HepG2 (cell line): ENCODE results near the gene VGF. TPM values are rescaled to one million over a fixed set of nuclear protein-coding genes. Genes with fewer than 3 reads are reported as not detected.

Source experiments
- ATM ChIP-seq: fragments of 450-650 bp; IDR thresholded peaks from 2 replicates; pipeline ENCODE4 v1.7.1; 2017; ENCODE audit warnings: mild to moderate bottlenecking, borderline replicate concordance
- BRD4 ChIP-seq: sonication (generic); formaldehyde crosslinking; IDR thresholded peaks from 2 replicates; pipeline ENCODE4 v1.4.0; 2020; ENCODE audit warnings: missing genetic modification reagents
- CBFB ChIP-seq: sonication (generic); formaldehyde crosslinking; IDR thresholded peaks from 2 replicates; pipeline ENCODE4 v1.4.0; 2020; ENCODE audit warnings: missing genetic modification reagents
- ELF1 ChIP-seq: sonication (generic); formaldehyde crosslinking; IDR thresholded peaks from 2 replicates; pipeline ENCODE4 v1.4.0; 2020; ENCODE audit warnings: missing genetic modification reagents
- GATAD1 ChIP-seq: IDR thresholded peaks from 2 replicates; pipeline ENCODE4 v1.6.1; 2016; ENCODE audit warnings: missing genetic modification reagents, missing compliant biosample characterization
- MIER2 ChIP-seq: IDR thresholded peaks from 2 replicates; pipeline ENCODE4 v1.6.1; 2016; ENCODE audit warnings: missing biosample characterization, missing genetic modification reagents
- RBFOX2 ChIP-seq: fragments of 200-400 bp; formaldehyde crosslinking; IDR thresholded peaks from 2 replicates; pipeline ENCODE4 v1.6.1; 2017; ENCODE audit warnings: low read depth, mild to moderate bottlenecking, low read length
- TOPORS ChIP-seq: sonication (generic); formaldehyde crosslinking; IDR thresholded peaks from 2 replicates; pipeline ENCODE4 v1.8.0; 2023; ENCODE audit warnings: mild to moderate bottlenecking, missing genetic modification reagents
- YEATS4 ChIP-seq: sonication (generic); formaldehyde crosslinking; IDR thresholded peaks from 2 replicates; pipeline ENCODE4 v1.4.0; 2020; ENCODE audit warnings: missing genetic modification reagents, borderline replicate concordance
- ZNF230 ChIP-seq: sonication (generic); formaldehyde crosslinking; IDR thresholded peaks from 2 replicates; pipeline ENCODE4 v1.4.0; 2020; ENCODE audit warnings: mild to moderate bottlenecking, missing genetic modification reagents
- ZNF253 ChIP-seq: sonication (generic); formaldehyde crosslinking; IDR thresholded peaks from 2 replicates; pipeline ENCODE4 v1.8.0; 2022; ENCODE audit warnings: mild to moderate bottlenecking, missing genetic modification reagents, borderline replicate concordance
- ZNF382 ChIP-seq: sonication (generic); formaldehyde crosslinking; IDR thresholded peaks from 2 replicates; pipeline ENCODE4 v1.5.0; 2020; ENCODE audit warnings: missing genetic modification reagents, mild to moderate bottlenecking, borderline replicate concordance
- ZNF720 ChIP-seq: sonication (generic); formaldehyde crosslinking; IDR thresholded peaks from 2 replicates; pipeline ENCODE4 v1.4.0; 2020; ENCODE audit warnings: missing genetic modification reagents
- ZNF773 ChIP-seq: sonication (generic); formaldehyde crosslinking; IDR thresholded peaks from 2 replicates; pipeline ENCODE4 v1.4.0; 2020; ENCODE audit warnings: missing genetic modification reagents, borderline replicate concordance
- ZNF777 ChIP-seq: sonication (generic); formaldehyde crosslinking; IDR thresholded peaks from 2 replicates; pipeline ENCODE4 v1.4.0; 2020; ENCODE audit warnings: missing genetic modification reagents
- ZSCAN31 ChIP-seq: sonication (generic); formaldehyde crosslinking; IDR thresholded peaks from 2 replicates; pipeline ENCODE4 v1.5.0; 2020; ENCODE audit warnings: low read depth, mild to moderate bottlenecking, missing genetic modification reagents
- polyA plus RNA-seq, 8 experiments: library from polyadenylated mRNA; depleted of rRNA in 3 of 8; stranded (reverse) in 7 of 8; unstranded in 1 of 8; fragments of >200 nt; fragmentation: Illumina TruSeq in 4 of 8; extraction: Trizol in 4 of 8; gene quantifications; 2 replicates each; pipeline versions ENCODE4 v1.2.1 to v1.2.3, GENCODE V29; 2011 to 2016; ENCODE audit warnings: low read depth in 4 of 8, missing spikeins in 1 of 8, mixed read lengths in 1 of 8; ENCODE audit not compliant: insufficient read depth in 1 of 8
- total RNA-seq, 5 experiments: library from RNA; depleted of rRNA; stranded (reverse); fragments of >200 nt; fragmentation: Illumina TruSeq; extraction: Trizol; gene quantifications; 2 replicates each; pipeline ENCODE4 v1.2.3, GENCODE V29; 2016; ENCODE audit warnings: low read depth in 1 of 5
- TF ChIP-seq, protein P1 (sequence below): sonication (generic); formaldehyde crosslinking; IDR thresholded peaks from 2 replicates; pipeline ENCODE4 v1.5.1; 2020; ENCODE audit warnings: missing genetic modification reagents, mild to moderate bottlenecking, borderline replicate concordance
- TF ChIP-seq, protein P2 (sequence below): IDR thresholded peaks from 2 replicates; pipeline ENCODE4 v1.6.1; 2016; ENCODE audit warnings: missing biosample characterization, missing genetic modification reagents, low read depth
- TF ChIP-seq, protein P3 (sequence below): sonication (generic); formaldehyde crosslinking; IDR thresholded peaks from 2 replicates; pipeline ENCODE4 v1.5.0; 2020; ENCODE audit warnings: missing genetic modification reagents, mild to moderate bottlenecking, borderline replicate concordance
- TF ChIP-seq, protein P4 (sequence below): IDR thresholded peaks from 2 replicates; pipeline ENCODE4 v1.4.0; 2020; ENCODE audit warnings: mild to moderate bottlenecking, missing genetic modification reagents

The VGF gene
- total and polyA plus RNA-seq, 2 of the 13 experiments (the other 11 are each of a cell fraction or from before 2014, with no cell fraction given) = 0.12 to 0.46 TPM

DNA sequence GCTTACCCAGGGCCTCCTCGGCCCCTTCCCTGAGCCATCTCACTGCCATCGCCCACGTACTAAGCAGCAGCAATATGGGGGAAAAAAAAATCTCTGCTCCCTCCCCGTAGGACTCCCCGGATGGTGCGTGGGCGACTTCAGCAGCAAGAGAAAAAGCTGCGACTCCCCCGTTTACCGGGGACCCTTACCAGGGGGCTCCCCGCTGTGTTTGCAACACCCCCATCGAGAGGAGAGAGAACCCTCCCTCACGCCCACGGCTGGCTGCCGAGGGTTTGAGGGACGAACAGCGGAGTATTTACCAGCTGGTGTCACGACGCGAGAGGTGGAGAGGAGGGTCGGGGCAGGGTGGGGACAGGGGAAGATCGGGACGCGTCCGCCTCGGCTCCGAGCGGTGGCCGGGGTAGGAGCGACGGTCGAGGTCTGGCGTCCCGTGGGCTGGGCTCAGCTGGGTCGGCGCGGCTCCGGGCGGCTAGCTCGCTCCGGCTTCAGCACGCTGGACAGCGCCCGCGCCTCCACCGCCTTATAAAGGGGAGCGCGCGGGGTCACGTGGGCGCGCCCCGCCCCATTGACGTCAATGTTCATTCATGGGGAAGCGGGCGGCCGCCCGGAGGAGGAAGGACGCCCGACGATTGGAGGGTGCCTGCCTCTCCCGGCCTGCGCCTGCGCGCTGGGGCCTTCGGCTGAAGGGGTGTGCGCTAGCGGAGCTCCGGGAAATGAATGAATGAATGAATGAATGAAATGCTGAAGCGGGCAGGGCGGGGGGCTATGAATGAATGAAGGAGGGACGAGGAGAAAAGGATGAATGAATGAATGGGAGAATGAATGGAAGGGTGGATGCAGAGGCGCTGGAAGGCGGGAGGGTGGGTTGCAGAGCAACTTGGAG lies at the start of gene VGF (continued):
- TF ChIP-seq, protein P1, sequence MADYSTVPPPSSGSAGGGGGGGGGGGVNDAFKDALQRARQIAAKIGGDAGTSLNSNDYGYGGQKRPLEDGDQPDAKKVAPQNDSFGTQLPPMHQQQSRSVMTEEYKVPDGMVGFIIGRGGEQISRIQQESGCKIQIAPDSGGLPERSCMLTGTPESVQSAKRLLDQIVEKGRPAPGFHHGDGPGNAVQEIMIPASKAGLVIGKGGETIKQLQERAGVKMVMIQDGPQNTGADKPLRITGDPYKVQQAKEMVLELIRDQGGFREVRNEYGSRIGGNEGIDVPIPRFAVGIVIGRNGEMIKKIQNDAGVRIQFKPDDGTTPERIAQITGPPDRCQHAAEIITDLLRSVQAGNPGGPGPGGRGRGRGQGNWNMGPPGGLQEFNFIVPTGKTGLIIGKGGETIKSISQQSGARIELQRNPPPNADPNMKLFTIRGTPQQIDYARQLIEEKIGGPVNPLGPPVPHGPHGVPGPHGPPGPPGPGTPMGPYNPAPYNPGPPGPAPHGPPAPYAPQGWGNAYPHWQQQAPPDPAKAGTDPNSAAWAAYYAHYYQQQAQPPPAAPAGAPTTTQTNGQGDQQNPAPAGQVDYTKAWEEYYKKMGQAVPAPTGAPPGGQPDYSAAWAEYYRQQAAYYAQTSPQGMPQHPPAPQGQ (CRISPR knock-in tag) = 0 out of 2 replicates have a peak, but pooled peaks have one; percentile 95
- TF ChIP-seq ZNF773 (peak; percentile 99), CBFB (CRISPR knock-in tag) (peak; percentile 87), ZSCAN31 (CRISPR knock-in tag) (peak; percentile 99), BRD4 (CRISPR knock-in tag) (no peak), ZNF777 (CRISPR knock-in tag) (peak; percentile 79), RBFOX2 (no peak), YEATS4 (CRISPR knock-in tag) (peak; percentile 84), ZNF253 (CRISPR knock-in tag) (peak; percentile 90; the same call in 1 of the 2 replicates), ZNF720 (0 out of 2 replicates have a peak, but pooled peaks have one; percentile 83), TOPORS (CRISPR knock-in tag) (peak; percentile 91), MIER2 (peak; percentile 100), GATAD1 (peak; percentile 83), ZNF382 (CRISPR knock-in tag) (no peak), ZNF230 (peak; percentile 86), ATM (no peak), ELF1 (CRISPR knock-in tag) (peak; percentile 74)
- TF ChIP-seq, protein P2, sequence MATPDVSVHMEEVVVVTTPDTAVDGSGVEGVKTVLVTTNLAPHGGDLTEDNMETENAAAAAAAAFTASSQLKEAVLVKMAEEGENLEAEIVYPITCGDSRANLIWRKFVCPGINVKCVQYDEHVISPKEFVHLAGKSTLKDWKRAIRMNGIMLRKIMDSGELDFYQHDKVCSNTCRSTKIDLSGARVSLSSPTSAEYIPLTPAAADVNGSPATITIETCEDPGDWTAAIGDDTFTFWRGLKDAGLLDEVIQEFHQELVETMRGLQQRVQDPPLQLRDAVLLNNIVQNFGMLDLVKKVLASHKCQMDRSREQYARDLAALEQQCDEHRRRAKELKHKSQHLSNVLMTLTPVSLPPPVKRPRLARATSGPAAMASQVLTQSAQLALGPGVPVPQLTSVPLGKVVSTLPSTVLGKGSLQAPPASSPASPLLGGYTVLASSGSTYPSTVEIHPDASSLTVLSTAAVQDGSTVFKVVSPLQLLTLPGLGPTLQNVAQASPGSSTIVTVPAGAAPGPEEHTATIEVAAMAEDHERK (CRISPR knock-in tag) = peak; percentile 46; the same call in 1 of the 2 replicates
- TF ChIP-seq, protein P3, sequence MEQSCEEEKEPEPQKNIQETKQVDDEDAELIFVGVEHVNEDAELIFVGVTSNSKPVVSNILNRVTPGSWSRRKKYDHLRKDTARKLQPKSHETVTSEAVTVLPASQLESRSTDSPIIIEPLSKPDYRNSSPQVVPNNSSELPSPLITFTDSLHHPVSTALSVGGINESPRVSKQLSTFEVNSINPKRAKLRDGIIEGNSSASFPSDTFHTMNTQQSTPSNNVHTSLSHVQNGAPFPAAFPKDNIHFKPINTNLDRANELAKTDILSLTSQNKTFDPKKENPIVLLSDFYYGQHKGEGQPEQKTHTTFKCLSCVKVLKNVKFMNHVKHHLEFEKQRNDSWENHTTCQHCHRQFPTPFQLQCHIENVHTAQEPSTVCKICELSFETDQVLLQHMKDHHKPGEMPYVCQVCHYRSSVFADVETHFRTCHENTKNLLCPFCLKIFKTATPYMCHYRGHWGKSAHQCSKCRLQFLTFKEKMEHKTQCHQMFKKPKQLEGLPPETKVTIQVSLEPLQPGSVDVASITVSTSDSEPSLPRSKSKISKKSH = peak; percentile 93; the same call in 1 of the 2 replicates
- TF ChIP-seq, protein P4, sequence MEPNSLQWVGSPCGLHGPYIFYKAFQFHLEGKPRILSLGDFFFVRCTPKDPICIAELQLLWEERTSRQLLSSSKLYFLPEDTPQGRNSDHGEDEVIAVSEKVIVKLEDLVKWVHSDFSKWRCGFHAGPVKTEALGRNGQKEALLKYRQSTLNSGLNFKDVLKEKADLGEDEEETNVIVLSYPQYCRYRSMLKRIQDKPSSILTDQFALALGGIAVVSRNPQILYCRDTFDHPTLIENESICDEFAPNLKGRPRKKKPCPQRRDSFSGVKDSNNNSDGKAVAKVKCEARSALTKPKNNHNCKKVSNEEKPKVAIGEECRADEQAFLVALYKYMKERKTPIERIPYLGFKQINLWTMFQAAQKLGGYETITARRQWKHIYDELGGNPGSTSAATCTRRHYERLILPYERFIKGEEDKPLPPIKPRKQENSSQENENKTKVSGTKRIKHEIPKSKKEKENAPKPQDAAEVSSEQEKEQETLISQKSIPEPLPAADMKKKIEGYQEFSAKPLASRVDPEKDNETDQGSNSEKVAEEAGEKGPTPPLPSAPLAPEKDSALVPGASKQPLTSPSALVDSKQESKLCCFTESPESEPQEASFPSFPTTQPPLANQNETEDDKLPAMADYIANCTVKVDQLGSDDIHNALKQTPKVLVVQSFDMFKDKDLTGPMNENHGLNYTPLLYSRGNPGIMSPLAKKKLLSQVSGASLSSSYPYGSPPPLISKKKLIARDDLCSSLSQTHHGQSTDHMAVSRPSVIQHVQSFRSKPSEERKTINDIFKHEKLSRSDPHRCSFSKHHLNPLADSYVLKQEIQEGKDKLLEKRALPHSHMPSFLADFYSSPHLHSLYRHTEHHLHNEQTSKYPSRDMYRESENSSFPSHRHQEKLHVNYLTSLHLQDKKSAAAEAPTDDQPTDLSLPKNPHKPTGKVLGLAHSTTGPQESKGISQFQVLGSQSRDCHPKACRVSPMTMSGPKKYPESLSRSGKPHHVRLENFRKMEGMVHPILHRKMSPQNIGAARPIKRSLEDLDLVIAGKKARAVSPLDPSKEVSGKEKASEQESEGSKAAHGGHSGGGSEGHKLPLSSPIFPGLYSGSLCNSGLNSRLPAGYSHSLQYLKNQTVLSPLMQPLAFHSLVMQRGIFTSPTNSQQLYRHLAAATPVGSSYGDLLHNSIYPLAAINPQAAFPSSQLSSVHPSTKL (CRISPR knock-in tag) = peak; percentile 88
